GM12892 (cell line): Measurements from ENCODE around the gene CDIP1.

ENCODE experiments used
- POLR2A ChIP-seq: IDR thresholded peaks from 2 replicates; pipeline ENCODE4 v1.6.1; 2011; ENCODE audit warnings: low read depth, low read length, control low read depth
- POLR2AphosphoS5 ChIP-seq: IDR thresholded peaks from 2 replicates; pipeline ENCODE4 v1.6.1; 2011; ENCODE audit warnings: low read depth, low read length, control low read depth
- TAF1 ChIP-seq: IDR thresholded peaks from 2 replicates; pipeline ENCODE4 v1.6.1; 2011; ENCODE audit warnings: low read depth, mild to moderate bottlenecking, control low read depth, low read length, borderline replicate concordance

DNA sequence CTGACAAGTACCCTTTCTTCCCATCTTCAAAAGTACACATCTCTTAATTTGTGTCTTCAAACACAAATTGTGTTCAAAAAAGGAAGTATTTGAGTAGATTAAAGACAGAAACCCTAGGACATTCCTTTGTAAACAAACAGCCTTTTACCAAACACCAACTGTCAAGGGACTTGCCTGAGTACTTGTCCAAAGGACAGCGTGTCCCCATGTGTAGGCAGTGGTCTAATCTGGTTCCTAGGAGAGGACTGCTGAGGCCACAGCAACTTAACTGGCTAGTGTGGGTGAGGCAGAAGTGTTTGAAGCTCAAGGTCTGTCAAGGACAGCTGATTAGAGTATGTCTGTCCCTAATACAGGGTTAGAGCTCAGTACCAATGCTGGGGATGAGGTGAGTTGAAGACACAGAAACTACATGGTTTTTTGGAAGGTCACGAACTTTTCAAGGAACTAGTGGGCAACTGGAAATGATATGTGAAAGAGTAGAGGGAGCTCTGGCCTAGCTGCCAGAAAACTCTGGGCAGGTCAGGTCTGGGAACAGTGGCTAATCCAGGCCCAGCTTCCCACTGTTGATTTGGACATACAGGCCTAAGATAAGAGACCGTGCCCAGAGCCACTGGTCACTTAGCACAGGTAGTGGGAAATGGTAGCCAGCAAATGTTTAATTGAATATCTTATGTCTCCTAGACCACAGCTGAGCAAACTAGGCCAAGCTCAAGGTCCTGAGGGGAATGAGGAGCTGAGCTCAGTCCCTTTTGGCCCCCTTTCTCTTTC, 52.3 kb downstream of the CDIP1 start:
- no peak for TF ChIP-seq POLR2AphosphoS5
- TF ChIP-seq POLR2A: no peak
- no peak for TF ChIP-seq TAF1
